ENCODE measurements around the gene LTA. TPM values are rescaled to one million over a fixed set of nuclear protein-coding genes. Genes with fewer than 3 reads are reported as not detected.

The LTA gene
- total and polyA plus RNA-seq, 3 donors from 2014 or later = 1.3 to 2.6 (median 2.0) TPM

DNA sequence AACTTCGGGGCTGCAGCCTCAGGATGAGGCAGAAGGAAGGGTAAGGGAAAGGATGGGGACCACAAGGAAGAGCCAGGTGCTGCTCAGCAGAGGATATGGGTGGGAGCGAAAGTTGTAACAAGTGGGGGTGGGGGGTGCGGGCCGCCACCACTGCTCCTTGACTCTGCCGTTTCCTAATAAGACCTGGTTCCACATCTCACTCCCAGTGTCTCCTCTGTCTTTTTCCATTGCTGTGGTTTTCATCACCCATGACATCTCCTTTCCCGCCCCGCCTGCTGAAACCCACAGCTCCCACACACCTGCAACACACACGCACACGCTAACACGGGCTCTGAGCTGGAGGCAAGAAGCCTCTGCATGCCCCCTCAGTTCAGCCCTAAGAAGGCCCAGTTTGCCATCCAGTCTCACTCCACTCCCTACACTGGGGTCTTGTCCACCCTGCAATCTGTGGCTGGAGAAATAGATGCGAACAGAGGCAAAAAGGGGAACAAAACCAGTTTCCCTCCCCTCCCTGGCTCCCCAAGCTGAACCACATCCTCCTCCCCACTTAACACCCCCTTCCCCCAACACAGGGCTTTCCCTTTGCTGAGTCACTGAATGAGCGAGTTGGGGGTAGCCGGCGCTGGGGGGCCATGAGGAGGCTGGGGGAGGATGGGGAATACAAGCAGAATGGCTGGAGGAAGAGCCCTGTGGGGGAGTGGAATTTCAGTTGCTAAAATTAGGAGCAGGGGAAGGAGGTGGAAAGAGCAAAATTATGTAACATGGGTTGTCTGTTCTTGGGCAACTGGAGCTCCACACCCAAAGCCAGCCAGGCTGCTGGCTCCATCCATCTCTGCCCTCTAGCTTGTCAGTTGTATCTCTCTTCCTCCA lies 13.2 kb upstream of the LTA start:
- intact Hi-C loops (cut with DNase I; ENCODE audit: low total_unique reads) = no loop called here
- Histone ChIP-seq H3K4me1 (no peaks in the 10 kb centered on the region), H3K36me3 (ENCODE audit: low read depth, missing control alignments) (no peaks in the 10 kb centered on the region), H3K4me3 (no peak overlapping the region), H3K27me3 (no peaks in the 10 kb centered on the region), H3K27ac (no peak overlapping the region), H3K9me3 (no peaks in the 10 kb centered on the region)
- TF ChIP-seq POLR2A (IDR thresholded peaks at IDR 0.05) = no peak
- TF ChIP-seq, protein P1, sequence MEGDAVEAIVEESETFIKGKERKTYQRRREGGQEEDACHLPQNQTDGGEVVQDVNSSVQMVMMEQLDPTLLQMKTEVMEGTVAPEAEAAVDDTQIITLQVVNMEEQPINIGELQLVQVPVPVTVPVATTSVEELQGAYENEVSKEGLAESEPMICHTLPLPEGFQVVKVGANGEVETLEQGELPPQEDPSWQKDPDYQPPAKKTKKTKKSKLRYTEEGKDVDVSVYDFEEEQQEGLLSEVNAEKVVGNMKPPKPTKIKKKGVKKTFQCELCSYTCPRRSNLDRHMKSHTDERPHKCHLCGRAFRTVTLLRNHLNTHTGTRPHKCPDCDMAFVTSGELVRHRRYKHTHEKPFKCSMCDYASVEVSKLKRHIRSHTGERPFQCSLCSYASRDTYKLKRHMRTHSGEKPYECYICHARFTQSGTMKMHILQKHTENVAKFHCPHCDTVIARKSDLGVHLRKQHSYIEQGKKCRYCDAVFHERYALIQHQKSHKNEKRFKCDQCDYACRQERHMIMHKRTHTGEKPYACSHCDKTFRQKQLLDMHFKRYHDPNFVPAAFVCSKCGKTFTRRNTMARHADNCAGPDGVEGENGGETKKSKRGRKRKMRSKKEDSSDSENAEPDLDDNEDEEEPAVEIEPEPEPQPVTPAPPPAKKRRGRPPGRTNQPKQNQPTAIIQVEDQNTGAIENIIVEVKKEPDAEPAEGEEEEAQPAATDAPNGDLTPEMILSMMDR (IDR thresholded peaks at IDR 0.05) = no peak
- 81 to 91% methylated on average over 14 of the region's 14 CpGs for WGBS, 2 donors
- no peak for DNase-seq

DNA sequence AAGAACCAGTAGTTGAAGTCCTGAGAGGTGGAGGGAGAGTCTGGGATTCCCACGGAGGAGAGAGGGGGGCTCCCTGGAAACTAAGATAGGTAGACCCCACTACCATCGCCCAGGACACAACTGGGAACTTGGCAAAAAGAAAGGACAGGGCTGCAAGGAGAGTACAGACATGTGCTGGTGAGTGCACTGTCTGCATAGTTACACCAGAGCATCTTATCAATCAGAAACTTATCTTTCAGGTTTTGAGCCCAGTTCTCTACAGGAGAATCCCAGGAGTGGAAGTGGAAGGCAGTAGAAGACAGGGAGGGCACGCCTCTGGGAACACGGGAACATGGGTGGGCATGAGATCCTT lies 12.5 kb upstream of the LTA start:
- Histone ChIP-seq H3K4me3 (no peak overlapping the region), H3K36me3 (ENCODE audit: low read depth, missing control alignments) (no peaks in the 10 kb centered on the region), H3K27ac (no peak overlapping the region), H3K9me3 (no peaks in the 10 kb centered on the region), H3K27me3 (no peaks in the 10 kb centered on the region), H3K4me1 (no peaks in the 10 kb centered on the region)
- TF ChIP-seq, protein P1 (IDR thresholded peaks at IDR 0.05) = no peak
- no peak for TF ChIP-seq POLR2A (IDR thresholded peaks at IDR 0.05)
- no peak for DNase-seq
- 77 to 84% methylated on average over 4 of the region's 4 CpGs for WGBS, 2 donors
- intact Hi-C loops (cut with DNase I; ENCODE audit: low total_unique reads) = no loop called here

GRCh38 chr6:31559958-31560696 lies 12.0 kb upstream of the LTA start:
- Histone ChIP-seq H3K9me3 (no peaks in the 10 kb centered on the region), H3K4me1 (no peaks in the 10 kb centered on the region), H3K36me3 (ENCODE audit: low read depth, missing control alignments) (no peaks in the 10 kb centered on the region), H3K27me3 (no peaks in the 10 kb centered on the region), H3K27ac (no peak overlapping the region), H3K4me3 (no peak overlapping the region)
- intact Hi-C loops (cut with DNase I; ENCODE audit: low total_unique reads) = no loop called here
- no peak for TF ChIP-seq POLR2A (IDR thresholded peaks at IDR 0.05)
- TF ChIP-seq, protein P1 (IDR thresholded peaks at IDR 0.05) = no peak
- DNase-seq = no peak
- 68 to 69% methylated on average over 7 of the region's 7 CpGs for WGBS, 2 donors

DNA sequence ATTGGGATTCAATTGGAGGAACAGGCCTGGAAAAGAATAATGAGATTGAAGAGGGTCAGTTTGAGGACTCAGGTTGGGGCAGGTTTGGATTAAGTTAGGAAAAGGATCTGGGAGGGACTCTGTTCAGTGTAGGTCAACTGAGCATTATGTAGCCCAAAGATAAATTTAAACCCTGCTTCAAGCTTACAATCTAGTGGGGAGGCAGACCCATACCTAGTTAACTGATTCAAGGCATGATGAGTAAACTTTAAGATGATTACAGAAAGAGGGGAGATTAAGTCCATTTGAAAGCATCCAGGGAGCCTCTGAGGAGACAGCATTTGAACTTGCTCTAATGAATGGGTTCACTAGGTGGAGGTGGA lies 11.4 kb upstream of the LTA start:
- Histone ChIP-seq H3K27ac (no peak overlapping the region), H3K4me1 (no peaks in the 10 kb centered on the region), H3K36me3 (ENCODE audit: low read depth, missing control alignments) (no peaks in the 10 kb centered on the region), H3K4me3 (no peak overlapping the region), H3K27me3 (no peaks in the 10 kb centered on the region), H3K9me3 (no peaks in the 10 kb centered on the region)
- DNase-seq = no peak
- intact Hi-C loops (cut with DNase I; ENCODE audit: low total_unique reads) = no loop called here
- TF ChIP-seq, protein P1 (IDR thresholded peaks at IDR 0.05) = no peak
- TF ChIP-seq POLR2A (IDR thresholded peaks at IDR 0.05) = no peak
